Fibroblast of skin of back (primary cell): ENCODE results near the gene KCNQ1.

Experiments
- DNase-seq: peaks from one replicate; pipeline ENCODE4 v3.0.0-alpha.2; 2013

KCNQ1 gene

DNA sequence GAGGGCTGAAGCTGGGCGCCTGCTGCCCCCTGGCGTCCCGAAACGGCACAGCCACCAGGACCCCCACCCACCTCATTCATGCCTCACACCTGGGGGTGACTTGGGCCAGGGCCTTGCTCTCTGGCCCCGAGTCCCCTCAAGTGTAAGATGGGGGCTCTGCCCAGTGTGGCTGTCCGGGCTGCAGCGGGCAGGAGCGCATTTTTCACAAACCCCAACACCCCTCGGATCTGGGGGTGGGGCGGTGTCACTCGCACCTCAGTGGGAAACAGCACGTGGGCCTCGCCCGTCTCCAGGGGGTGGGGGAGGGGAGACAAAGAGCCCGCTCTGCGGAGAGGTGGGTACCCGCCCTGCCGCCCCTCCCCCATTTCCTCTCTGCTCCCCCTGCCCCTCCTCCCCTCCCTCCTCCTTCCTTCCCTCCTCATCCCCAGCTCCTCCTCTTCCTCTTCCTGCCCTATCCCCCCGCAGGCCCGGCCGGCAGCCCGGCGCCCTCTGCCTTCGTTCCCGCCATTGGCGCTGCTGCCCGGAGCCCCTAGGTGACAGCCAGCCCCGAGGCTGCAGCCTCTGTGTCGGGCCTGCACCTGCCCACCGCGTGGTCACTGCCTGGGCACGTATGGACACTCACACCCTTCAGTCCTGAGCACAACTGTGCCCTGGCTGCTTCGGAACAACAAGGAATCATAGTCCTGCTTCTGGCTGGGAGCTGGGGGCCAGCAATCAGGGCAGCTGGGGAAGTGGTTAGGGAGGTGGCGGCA, 447.6 kb downstream of the KCNQ1 start:
- peak; percentile 67 for DNase-seq

DNA sequence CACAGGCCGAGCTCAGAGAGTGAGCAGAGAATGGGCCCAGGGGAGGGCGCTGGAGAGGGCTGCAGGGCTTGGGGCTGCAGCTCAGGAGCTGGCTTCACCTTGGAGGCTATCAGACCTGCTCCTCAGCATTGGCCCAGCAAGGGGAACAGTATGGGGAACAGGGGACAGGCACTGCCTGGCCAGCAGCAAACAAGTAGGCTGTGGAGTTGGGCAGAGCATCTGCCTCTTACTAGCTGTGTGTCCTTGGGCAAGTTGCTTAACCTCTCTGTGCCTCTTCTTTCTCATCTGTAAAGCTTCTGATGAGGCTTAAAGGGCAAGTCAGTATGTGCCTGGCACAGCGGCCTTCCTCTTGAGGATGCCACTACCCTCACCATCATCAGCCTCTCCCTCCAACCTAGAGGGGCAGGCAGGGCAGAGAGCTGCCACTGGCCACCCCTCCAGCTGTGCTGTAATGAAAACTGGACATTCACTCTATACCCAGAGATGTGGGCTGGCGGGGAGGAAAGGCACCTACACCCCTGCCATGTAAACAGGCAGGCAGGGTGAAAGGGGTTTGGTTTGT, 448.2 kb downstream of the KCNQ1 start:
- no peak for DNase-seq

- DNase-seq, result no peak
Measured at GRCh38 chr11:2893935-2894334, 449.1 kb downstream of the KCNQ1 start.

GRCh38 chr11:2896047-2896446, 451.2 kb downstream of the KCNQ1 start:
- no peak for DNase-seq

DNA sequence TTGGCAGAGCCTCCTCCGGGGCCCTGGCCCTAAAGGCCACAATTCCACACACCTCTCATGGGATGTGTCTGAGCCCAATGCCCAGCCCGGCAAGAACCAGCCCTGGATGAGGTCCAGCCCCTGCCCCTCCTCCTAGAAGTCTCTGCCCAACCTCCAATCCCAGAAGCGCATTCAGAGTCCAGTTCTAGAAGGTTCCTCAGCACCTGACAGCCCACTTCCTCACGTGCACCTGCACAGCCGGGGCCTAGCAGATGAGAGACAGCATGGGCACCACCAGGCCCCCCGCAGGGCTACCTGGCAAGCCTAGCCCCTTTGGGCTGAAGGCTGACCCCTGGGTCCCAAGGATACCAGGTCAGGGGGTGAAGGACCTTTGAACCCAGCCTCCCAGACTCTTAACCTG, 452.2 kb downstream of the KCNQ1 start:
- no peak for DNase-seq

DNA sequence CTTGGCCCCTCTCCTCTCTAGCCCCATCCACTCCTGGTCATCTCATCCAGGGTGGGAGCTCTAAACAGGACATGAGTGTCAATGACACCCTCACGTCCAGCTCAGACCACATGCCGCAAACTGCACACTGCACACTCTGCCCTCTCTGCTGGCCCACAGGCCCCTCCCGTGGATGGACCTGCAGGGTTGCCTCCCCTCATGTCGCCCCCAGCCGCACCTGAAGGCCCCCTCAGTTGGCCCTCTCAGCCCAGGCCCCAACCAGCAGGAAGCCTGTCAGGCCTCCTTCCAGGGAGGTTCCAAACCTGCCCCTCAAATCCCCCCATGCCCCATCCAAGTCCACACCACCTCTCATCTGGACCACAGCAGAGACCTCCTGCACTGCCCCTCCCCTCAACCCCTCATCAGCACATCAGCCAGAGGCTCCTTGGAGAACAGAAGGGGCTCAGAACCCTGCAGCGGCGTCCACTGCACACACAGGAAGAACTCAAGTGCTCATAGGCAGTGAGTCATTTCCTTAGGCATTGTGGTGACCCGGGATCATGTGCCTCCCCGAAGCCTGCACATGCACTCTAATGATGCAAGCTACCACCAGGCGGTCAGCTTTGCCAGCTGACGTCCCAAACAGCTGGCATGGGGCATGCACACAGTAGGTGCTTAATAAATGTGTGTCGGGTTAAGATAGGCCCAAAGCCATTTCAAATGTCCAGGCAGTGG, 453.7 kb downstream of the KCNQ1 start:
- DNase-seq, result peak; percentile 91
